Measurements from ENCODE around the gene VSIG8.

The VSIG8 gene

GRCh38 chr1:159828581-159829272, 33.7 kb downstream of the VSIG8 start:
- Histone ChIP-seq H3K4me1 (ENCODE audit: insufficient read depth, low read length) (no peaks in the 10 kb centered on the region), H3K4me3 (ENCODE audit: low read length) (no peak overlapping the region), H3K27me3 (ENCODE audit: insufficient read depth, low read length) (peaks cover 48% of the 10 kb centered on the region), H3K9me3 (ENCODE audit: low read length) (no peaks in the 10 kb centered on the region), H3K36me3 (ENCODE audit: insufficient read depth, low read length) (no peaks in the 10 kb centered on the region), H2AFZ (ENCODE audit: low read depth, low read length) (no peak overlapping the region)

GRCh38 chr1:159828176-159828575, 34.3 kb downstream of the VSIG8 start:
- no peaks in the 10 kb centered on the region for H3K4me1 ChIP-seq (ENCODE audit: insufficient read depth, low read length)
- peaks cover 49% of the 10 kb centered on the region for H3K27me3 ChIP-seq (ENCODE audit: insufficient read depth, low read length)
- H3K9me3 ChIP-seq (ENCODE audit: low read length): no peaks in the 10 kb centered on the region
- no peaks in the 10 kb centered on the region for H3K36me3 ChIP-seq (ENCODE audit: insufficient read depth, low read length)
- H2AFZ ChIP-seq (ENCODE audit: low read depth, low read length): no peak overlapping the region
- H3K4me3 ChIP-seq (ENCODE audit: low read length): no peak overlapping the region

- H3K4me3 ChIP-seq (ENCODE audit: low read length): no peak overlapping the region
- H3K36me3 ChIP-seq (ENCODE audit: insufficient read depth, low read length): no peaks in the 10 kb centered on the region
- no peaks in the 10 kb centered on the region for H3K9me3 ChIP-seq (ENCODE audit: low read length)
- H3K4me1 ChIP-seq (ENCODE audit: insufficient read depth, low read length): no peaks in the 10 kb centered on the region
- no peak overlapping the region for H2AFZ ChIP-seq (ENCODE audit: low read depth, low read length)
- H3K27me3 ChIP-seq (ENCODE audit: insufficient read depth, low read length): peaks cover 49% of the 10 kb centered on the region
These were observed 34.9 kb downstream of the VSIG8 start for GRCh38 chr1:159827549-159827948.

GRCh38 chr1:159827102-159827490, 35.4 kb downstream of the VSIG8 start:
- no peaks in the 10 kb centered on the region for H3K9me3 ChIP-seq (ENCODE audit: low read length)
- H2AFZ ChIP-seq (ENCODE audit: low read depth, low read length): no peak overlapping the region
- H3K27me3 ChIP-seq (ENCODE audit: insufficient read depth, low read length): peaks cover 51% of the 10 kb centered on the region
- H3K4me3 ChIP-seq (ENCODE audit: low read length): no peak overlapping the region
- no peaks in the 10 kb centered on the region for H3K36me3 ChIP-seq (ENCODE audit: insufficient read depth, low read length)
- H3K4me1 ChIP-seq (ENCODE audit: insufficient read depth, low read length): no peaks in the 10 kb centered on the region

- H3K36me3 ChIP-seq (ENCODE audit: insufficient read depth, low read length): no peaks in the 10 kb centered on the region
- no peak within 1 kb of the TSS for H2AFZ ChIP-seq (ENCODE audit: low read depth, low read length)
- H3K27me3 ChIP-seq (ENCODE audit: insufficient read depth, low read length): peaks cover 49% of the 10 kb centered on the region
- H3K4me3 ChIP-seq (ENCODE audit: low read length): no peak within 1 kb of the TSS
- no peaks in the 10 kb centered on the region for H3K9me3 ChIP-seq (ENCODE audit: low read length)
- H3K4me1 ChIP-seq (ENCODE audit: insufficient read depth, low read length): no peaks in the 10 kb centered on the region
These were observed 35.9 kb downstream of the VSIG8 start, which contains the start of gene SLAMF8 for GRCh38 chr1:159826441-159827101. TSS of gene SLAMF8 (plus strand) at chr1:159826873. CDS start at chr1:159826899, 26 bp downstream.

- no peaks in the 10 kb centered on the region for H3K36me3 ChIP-seq (ENCODE audit: insufficient read depth, low read length)
- H3K4me3 ChIP-seq (ENCODE audit: low read length): no peak overlapping the region
- H2AFZ ChIP-seq (ENCODE audit: low read depth, low read length): no peak overlapping the region
- H3K27me3 ChIP-seq (ENCODE audit: insufficient read depth, low read length): peaks cover 46% of the 10 kb centered on the region
- H3K9me3 ChIP-seq (ENCODE audit: low read length): no peaks in the 10 kb centered on the region
- H3K4me1 ChIP-seq (ENCODE audit: insufficient read depth, low read length): no peaks in the 10 kb centered on the region
These were observed 36.9 kb downstream of the VSIG8 start for GRCh38 chr1:159825564-159825963.

- Histone ChIP-seq H3K9me3 (ENCODE audit: low read length) (no peaks in the 10 kb centered on the region), H3K4me3 (ENCODE audit: low read length) (no peak overlapping the region), H3K36me3 (ENCODE audit: insufficient read depth, low read length) (no peaks in the 10 kb centered on the region), H3K4me1 (ENCODE audit: insufficient read depth, low read length) (no peaks in the 10 kb centered on the region), H3K27me3 (ENCODE audit: insufficient read depth, low read length) (peaks cover 28% of the 10 kb centered on the region), H2AFZ (ENCODE audit: low read depth, low read length) (no peak overlapping the region)
These were observed 39.1 kb downstream of the VSIG8 start for GRCh38 chr1:159823406-159823805.

- no peaks in the 10 kb centered on the region for H3K36me3 ChIP-seq (ENCODE audit: insufficient read depth, low read length)
These were observed 41.1 kb downstream of the VSIG8 start for GRCh38 chr1:159821171-159821867.

GRCh38 chr1:159817276-159818041, 45.0 kb downstream of the VSIG8 start:
- H2AFZ ChIP-seq (ENCODE audit: low read depth, low read length): no peak overlapping the region
- no peaks in the 10 kb centered on the region for H3K9me3 ChIP-seq (ENCODE audit: low read length)
- H3K4me3 ChIP-seq (ENCODE audit: low read length): no peak overlapping the region
- H3K27me3 ChIP-seq (ENCODE audit: insufficient read depth, low read length): peaks cover 6% of the 10 kb centered on the region
- no peaks in the 10 kb centered on the region for H3K4me1 ChIP-seq (ENCODE audit: insufficient read depth, low read length)
- no peaks in the 10 kb centered on the region for H3K36me3 ChIP-seq (ENCODE audit: insufficient read depth, low read length)

More at GRCh38 chr1:159821171-159821867, 41.1 kb downstream of the VSIG8 start:
- Histone ChIP-seq H3K9me3 (ENCODE audit: low read length) (no peaks in the 10 kb centered on the region), H3K4me1 (ENCODE audit: insufficient read depth, low read length) (no peaks in the 10 kb centered on the region), H2AFZ (ENCODE audit: low read depth, low read length) (no peak overlapping the region), H3K27me3 (ENCODE audit: insufficient read depth, low read length) (peaks cover 12% of the 10 kb centered on the region), H3K4me3 (ENCODE audit: low read length) (no peak overlapping the region)

GRCh38 chr1:159815926-159816325, 46.5 kb downstream of the VSIG8 start:
- H3K4me1 ChIP-seq (ENCODE audit: insufficient read depth, low read length): no peaks in the 10 kb centered on the region
- H2AFZ ChIP-seq (ENCODE audit: low read depth, low read length): no peak overlapping the region
- no peak overlapping the region for H3K4me3 ChIP-seq (ENCODE audit: low read length)
- H3K9me3 ChIP-seq (ENCODE audit: low read length): no peaks in the 10 kb centered on the region
- no peaks in the 10 kb centered on the region for H3K36me3 ChIP-seq (ENCODE audit: insufficient read depth, low read length)
- H3K27me3 ChIP-seq (ENCODE audit: insufficient read depth, low read length): peaks cover 11% of the 10 kb centered on the region

GRCh38 chr1:159804924-159805323, 57.5 kb downstream of the VSIG8 start:
- Histone ChIP-seq H3K27me3 (ENCODE audit: insufficient read depth, low read length) (peaks cover 17% of the 10 kb centered on the region), H2AFZ (ENCODE audit: low read depth, low read length) (no peak overlapping the region), H3K4me1 (ENCODE audit: insufficient read depth, low read length) (no peaks in the 10 kb centered on the region)

More at GRCh38 chr1:159804924-159805323, 57.5 kb downstream of the VSIG8 start:
- H3K9me3 ChIP-seq (ENCODE audit: low read length): no peaks in the 10 kb centered on the region
- H3K4me3 ChIP-seq (ENCODE audit: low read length): no peak overlapping the region
- no peaks in the 10 kb centered on the region for H3K36me3 ChIP-seq (ENCODE audit: insufficient read depth, low read length)

All from neuron (in vitro differentiated cells).